ENCODE results near the gene FNDC3A.

GRCh38 chr13:49086722-49087121 lies 111.0 kb downstream of the FNDC3A start:
- TF ChIP-seq CTCF (conservative IDR thresholded peaks at IDR 0.05; ENCODE audit: low read depth, low read length), result no peak
- TF ChIP-seq EZH2 (IDR thresholded peaks at IDR 0.05; ENCODE audit: borderline replicate concordance, low read depth, low read length, poor library complexity, severe bottlenecking), result no peak
